HTERT RPE-1 (cell line): ENCODE data around the gene PPDPF.

Source experiments
- in situ Hi-C: fragments of 300-500 bp; cut with MboI; formaldehyde crosslinking; loops from 4 replicates; pipeline ENCODE4 v1.14.3; 2020; ENCODE audit warnings: low sequenced_read_pairs

The PPDPF gene

DNA sequence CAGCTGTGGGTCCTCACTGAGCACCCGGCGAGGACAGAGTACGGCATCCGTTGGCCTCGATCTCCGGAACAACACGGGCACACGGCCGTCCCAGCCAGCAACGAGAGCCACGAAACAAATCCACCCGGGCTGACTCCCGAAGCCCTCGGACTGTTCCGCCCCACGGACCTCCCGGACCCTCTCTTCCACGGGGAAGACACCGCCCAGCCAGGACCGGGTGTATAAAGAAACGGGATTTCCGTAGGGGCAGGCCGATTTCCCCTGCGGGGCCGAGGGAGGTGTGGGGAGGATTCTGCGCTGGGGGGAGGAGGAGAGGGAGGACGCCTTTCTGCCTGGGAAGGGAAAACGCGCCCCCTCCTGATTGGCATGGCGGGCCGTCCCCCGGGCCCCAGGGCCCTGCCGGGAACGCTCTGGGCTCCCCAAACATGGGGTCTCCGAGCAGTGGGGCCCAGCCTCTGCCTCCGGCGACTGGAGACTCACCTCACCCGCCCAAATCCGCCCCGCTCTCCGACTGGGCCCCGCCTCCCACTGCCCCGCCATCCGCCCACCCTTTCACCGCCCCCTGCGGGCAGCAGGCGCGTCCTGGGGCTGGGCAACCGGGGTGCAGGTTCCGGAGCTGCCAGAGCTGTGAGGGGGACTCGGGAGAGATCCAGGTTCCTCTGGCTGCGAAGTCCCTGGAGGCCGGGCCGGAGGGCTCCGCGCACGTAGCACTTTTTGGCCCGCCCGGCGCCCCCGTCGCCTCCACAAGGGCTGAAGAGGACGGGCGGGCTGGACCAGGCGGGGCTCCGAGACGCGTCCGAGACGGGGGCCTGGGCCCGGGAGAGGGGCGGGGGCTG is 679 bp upstream of the PPDPF start:
- in situ Hi-C loops, result no loop called here

DNA sequence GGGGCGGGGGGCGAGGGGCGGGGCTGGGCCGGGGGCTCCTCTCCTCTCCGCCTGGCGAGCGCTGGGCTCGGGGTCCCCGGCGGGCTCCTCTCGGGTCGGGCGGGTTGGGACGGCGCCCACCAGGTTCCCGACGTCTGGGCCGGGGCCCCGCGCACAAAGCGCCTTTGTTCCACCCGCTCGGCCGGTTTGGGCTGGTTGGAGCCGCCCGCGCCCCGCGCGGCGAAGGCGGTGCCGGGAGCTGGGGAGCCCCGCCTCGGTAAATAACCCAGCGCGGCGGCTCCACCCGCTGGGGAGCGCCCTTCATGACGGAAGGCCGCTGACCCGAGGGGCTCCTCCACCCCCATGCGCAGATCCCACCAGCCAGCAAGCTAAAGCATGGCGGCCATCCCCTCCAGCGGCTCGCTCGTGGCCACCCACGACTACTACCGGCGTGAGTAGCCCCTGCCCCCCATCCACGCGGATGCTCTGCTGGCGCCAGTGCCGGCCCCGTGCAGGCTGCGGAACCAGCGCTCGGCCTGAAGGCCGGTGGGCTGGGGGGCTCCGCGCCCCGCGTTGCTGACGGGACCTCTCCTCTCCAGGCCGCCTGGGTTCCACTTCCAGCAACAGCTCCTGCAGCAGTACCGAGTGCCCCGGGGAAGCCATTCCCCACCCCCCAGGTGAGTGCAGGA is 503 bp downstream of the PPDPF start:
- in situ Hi-C loops, result no loop called here

DNA sequence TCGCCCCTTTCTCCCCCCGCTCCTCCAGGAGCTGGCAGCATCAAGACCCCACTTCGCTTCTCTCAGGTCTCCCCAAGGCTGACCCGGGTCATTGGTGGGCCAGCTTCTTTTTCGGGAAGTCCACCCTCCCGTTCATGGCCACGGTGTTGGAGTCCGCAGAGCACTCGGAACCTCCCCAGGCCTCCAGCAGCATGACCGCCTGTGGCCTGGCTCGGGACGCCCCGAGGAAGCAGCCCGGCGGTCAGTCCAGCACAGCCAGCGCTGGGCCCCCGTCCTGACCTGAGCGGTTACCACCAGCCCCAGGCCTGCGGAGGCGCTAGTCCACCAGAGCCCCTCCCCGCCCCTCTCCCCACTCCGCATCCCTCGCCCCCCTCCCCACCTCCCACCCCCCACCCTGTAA is 1.0 kb downstream of the PPDPF start:
- in situ Hi-C loops, result no loop called here

DNA sequence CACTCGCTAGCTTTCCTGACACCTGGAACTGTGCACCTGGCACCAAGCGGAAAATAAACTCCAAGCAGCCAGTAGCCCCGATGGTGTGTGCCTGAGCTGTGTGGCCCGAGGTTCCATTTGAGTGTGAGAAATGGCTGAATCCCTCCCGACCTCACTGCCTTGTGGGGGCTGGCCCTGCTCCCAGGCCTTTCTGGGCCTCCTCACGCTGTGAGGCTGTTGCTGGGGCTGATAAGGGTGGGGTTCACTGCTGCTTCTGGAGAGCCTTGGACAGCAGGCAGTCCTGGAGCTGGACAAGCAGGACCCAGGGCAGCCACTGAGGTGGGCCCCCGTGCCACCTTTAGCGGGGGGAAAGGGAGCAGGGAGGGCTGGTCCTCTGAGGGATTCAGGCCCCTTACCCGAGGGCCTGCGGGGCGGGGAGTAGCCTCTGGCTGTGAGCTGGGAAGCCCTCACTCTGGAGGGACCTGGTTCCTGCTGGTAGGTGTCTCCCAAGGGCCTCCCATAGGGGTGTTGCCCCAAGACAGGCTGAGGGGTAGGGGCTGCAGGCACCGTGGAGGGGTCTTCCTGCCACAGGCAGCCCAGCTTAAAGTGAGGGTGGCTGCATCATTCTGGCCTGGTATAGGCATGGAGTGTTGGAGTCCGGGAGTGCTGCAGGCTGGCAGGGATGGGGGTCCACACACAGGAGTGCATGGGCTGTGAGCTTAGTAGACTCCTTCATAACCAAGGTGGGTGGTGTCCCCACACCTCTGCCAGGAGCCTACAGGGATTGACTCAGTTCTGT is 1.7 kb downstream of the PPDPF start:
- in situ Hi-C loops, result no loop called here

DNA sequence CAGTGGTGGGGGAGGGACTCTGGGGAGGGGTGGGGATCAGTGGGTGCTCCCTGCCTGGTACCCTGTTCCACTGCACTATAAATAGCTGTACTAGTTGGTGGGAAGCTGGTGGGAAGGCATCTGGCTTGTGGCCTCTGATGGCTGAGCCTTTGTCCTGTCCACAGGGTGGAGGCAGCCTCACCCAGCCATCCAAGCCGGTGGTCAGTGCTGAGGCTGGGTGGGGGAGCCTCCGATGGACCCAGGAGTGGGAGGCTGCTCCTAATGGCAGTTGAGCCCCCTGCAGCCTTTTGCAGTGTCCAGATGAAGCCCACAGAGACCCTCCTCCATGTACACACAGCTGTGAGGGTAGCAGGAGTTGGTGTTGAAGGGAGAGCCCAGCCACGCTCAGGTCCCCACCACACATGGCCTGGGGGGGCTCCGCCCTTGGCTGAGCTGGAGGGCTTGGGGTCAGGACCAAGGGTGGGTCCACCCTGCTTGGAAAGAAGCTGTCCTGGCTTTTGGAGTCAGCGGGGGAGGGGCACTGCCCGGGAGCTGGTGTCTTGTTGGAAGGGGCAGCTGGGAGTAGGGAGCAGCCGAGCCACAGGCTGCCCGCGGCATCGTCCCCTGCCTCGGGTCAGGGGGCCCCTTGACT is 2.5 kb downstream of the PPDPF start:
- in situ Hi-C loops, result no loop called here

DNA sequence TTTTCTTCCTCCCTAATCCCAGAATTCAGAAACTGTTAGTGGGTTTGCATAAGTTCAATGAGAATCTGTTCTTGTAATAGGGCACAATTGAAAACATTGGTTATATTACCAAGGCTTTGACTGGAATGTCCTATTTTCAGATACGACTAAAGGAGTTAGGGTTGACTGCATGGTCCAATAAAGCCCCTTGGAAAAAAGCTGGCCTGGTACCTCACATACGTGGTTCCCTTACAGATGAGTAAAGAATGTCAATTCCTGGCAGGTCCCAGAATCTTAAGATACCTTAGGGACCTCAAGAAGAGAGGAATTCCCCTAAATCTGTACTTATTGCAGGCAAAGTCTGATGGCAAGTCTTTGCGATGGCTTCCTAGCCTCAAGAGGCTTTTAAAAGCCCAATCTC is 4.6 kb downstream of the PPDPF start:
- in situ Hi-C loops, result no loop called here

DNA sequence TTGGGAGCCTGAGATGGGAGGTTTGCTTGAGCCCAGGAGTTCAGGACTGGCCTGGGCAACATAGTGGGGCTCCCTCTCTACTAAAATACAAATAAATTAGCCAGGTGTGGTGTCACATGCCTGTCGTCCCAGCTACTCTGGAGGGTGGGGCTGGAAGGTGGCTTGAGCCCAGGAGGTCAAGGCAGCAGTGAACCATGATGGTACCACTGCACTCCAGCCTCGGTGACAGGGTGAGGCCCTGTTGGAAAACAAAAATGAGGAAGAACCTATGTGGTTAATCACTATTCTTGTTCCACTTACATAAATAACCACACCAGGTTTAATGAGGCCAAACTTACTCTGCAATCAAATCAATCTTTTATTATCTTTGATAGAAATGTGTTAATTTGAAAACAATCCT is 5.4 kb downstream of the PPDPF start:
- in situ Hi-C loops, result no loop called here

DNA sequence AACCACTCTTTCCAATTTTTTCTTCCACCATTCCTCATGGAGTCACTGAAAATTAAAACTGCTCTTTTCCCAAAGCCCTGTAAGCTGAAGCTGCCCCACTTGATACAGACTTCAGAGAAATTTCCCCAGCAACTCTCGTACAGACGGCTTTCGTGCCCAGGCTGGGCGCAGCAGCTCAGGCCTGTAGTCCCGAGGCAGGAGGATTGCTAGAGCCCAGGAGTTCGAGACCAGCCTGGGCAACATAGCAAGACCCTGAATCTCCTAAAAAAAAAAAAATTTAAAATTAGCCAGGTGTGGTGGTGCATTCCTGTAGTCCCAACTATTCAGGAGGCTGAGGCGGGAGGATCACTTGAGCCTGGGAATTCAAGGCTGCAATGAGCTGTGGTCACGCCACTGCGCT is 6.6 kb downstream of the PPDPF start:
- in situ Hi-C loops, result no loop called here

DNA sequence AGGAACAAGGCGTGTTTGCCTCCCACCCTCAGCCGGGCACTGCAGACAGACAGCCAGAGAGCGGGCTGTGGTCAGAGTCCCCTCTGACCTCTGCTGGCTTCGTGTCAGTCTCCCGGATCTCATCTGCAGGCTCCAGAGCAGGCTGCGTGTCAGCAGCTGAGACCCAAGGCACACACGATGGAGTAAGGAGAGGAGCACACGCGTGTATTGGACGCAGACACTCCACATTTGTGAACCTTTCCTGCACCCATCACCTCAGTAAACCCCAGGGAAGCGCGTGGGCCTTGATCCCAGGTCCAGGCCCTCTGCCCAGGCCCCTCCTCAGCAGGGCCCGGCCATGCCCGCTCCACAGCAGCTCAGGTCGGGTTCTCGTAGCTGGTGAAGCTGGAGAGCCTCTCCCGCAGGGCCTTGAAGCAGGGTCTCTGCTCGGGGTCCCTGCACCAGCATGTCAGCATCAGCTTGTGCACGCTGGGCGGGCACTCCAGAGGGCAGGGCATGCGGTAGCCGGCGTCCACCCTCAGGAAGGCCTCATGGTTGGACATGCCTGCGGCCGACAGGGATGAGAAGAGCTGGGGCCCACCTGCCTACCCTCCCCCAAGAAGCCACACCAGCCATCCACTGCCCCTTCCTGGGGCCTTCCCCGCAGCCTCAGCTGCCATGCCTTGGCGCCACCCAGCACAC is 8.8 kb downstream of the PPDPF start:
- in situ Hi-C loops, result no loop called here

DNA sequence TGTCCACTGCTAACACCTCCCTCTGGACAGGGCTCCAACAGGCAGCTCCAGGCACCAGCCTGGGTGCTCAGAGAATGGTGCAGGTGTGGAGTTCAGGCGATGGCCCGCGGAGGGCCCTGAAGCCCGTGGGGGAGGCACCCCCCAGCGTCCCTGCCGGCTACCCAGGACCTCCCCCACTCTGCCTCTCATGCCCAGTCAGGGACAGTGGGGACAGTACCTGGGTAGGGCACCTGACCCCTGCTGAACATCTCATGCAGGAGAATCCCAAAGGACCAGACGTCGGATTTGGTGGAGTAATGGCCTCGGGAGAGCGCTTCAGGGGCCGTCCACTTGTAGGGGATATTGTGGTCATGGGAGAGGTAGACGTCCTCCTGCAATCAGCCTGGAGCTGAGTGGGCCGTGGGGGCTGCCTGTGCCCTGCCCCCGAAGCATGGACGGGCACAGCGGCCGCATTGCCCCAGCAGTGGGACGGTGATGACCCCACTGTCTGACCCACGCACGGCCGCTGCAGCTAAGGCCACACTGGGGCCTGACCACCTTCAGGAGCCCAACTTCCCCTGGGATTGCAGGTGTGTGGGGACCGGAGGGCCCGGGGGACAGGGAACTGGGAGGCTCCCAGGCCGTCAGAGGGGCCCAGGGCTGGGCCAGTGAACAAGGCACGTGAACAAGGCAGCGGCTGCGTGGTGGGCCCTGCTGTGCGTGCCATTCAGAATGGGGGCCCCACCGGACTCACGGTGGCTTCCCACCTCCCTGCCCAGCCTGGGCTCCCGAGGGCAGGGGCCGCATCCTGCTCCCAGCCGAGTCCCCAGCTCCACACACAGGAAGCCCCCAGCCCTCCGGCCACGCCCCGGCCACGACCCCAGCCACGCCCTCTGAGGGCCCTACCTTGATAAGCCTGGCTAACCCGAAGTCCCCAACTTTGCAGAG is 9.6 kb downstream of the PPDPF start:
- in situ Hi-C loops, result no loop called here

DNA sequence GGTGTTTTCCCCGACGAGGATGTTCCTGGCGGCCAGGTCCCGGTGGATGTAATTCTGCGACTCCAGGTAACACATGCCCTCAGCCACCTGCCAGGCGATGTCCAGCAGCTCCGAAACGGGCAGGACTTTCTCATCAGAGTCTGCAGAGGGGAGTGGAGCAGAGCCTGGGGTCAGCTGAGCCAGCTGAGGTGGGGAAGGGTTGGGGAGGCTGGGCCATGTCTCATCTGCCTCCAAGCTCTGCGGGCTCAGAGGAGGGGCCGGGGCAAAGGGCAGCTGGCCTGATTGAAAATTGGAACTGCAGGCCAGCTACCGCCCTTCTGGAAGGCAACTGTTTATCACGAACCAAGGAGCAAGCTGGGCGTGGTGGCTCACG is 10.2 kb downstream of the PPDPF start:
- in situ Hi-C loops, result no loop called here

DNA sequence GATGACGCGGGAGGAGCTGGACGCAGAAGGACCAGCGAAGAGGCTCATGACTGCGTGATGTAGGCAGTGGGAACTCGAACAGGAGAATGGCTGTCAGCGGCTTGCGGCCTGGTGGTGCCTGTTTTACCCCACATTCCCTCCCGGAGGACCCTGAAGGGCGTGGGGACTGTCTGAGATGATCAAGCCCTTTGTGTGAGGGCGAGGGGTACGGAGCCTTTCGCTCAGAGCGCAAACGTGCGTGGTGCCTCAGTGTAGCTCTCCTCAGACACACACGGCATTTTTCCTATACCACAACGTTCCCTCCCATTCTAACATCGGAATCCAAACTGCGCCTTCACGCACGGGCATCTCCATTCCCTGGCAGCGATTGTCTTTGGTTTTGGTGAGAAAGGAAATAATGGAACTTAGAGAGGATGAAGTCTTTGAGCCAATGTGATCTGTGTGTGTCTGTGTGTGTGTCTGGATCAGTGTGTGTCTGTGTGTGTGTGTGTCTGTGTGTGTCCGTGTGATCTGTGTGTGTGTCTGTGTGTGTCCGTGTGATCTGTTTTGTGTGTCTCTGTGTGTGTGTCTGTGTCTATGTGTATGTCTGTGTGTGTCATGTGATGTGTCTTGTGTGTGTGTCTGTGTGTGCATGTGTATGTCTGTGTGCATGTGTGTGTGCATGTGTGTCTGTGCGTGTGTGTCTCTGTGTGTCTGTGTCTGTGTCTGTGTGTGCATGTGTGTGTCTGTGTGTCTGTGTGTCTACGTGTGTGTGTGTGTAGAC is 11.3 kb downstream of the PPDPF start:
- in situ Hi-C loops, result no loop called here

DNA sequence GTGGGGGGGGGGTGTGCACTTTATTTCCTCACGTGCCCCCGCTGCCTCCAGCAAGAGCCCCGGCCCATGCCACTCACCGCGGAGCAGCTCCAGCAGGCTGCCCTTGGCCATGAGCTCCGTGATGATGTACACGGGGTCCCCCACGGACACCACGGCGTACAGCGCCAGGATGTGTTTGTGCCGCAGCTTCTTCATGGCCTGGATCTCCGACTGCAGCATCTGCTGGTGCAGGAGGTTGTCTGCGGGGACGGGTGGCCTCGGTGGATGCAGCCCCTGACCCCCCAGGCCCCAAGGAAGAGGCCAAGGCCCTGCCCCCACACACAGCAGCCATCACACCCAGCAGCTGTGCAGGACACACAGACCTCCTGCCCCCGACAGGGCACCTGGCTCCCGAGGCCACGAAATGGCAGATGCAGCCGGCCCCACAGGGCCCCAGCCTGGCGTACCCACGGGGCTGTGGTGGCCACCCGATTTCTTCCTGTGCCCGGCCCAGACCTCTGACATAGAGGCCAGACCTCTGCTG is 11.9 kb downstream of the PPDPF start:
- in situ Hi-C loops, result no loop called here

DNA sequence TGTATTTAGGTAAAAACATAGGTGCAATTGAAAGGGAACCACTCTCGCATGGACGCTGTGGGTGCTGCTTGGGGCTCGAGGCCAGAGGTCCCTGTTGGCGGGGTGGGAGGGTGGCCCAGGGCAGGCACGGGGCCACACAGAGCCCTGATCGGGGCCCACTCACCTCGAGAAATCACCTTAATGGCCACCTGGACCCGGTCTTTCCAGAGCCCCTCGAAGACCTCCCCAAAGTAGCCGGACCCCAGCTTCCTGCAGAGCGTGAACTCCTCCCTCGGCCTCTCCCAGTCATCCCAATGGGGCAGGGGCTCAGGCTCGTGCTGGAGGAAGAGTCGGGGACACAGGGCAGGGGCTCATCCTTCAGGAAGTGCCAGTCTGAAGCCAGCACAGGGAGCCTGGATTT is 12.8 kb downstream of the PPDPF start:
- in situ Hi-C loops, result no loop called here

DNA sequence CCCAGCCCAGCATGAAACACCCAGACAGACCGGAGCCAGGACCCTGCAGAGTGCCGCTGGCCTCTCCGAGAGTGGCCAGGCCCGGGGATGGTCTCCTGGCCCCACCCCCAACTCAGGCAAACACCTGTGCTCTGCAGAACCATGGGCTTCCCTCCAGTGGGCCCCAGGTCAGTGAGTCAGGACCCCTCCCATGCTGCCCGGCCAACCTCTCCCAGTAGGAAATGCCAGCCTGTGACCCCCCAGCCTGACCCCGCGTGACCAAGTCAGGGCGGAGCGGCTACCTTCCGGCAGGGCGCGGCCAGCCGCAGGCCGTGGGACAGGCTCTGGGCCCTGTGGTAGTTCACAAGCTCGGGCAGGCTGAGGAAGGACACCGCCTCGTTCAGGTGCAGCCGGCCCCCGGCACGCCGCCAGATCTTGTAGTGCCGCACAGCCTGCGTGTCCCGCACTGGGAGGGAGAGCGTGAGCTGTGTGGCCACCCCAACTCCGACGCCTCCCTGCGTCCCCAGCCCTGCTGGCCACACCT is 13.4 kb downstream of the PPDPF start:
- in situ Hi-C loops, result no loop called here

DNA sequence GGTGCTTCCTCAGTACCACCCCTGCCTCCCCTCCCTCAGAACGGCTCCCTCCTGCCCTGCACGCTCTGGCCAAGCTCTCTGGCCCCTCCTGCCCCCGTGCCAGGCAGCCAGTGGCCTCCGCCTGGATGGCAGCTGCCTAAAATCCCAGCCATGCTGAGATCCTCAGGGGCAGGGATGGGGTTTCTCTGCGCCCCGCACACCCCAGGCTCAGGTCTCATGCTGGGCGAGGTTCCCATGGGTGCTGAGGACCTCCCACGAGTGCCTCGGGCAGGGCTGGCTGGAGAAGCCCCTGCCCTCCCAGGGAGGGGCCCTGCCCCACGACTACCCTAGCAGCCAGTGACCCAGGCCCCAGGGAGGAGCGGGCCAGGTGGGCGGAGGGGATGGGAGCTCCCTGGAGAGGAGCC is 13.9 kb downstream of the PPDPF start:
- in situ Hi-C loops, result no loop called here

DNA sequence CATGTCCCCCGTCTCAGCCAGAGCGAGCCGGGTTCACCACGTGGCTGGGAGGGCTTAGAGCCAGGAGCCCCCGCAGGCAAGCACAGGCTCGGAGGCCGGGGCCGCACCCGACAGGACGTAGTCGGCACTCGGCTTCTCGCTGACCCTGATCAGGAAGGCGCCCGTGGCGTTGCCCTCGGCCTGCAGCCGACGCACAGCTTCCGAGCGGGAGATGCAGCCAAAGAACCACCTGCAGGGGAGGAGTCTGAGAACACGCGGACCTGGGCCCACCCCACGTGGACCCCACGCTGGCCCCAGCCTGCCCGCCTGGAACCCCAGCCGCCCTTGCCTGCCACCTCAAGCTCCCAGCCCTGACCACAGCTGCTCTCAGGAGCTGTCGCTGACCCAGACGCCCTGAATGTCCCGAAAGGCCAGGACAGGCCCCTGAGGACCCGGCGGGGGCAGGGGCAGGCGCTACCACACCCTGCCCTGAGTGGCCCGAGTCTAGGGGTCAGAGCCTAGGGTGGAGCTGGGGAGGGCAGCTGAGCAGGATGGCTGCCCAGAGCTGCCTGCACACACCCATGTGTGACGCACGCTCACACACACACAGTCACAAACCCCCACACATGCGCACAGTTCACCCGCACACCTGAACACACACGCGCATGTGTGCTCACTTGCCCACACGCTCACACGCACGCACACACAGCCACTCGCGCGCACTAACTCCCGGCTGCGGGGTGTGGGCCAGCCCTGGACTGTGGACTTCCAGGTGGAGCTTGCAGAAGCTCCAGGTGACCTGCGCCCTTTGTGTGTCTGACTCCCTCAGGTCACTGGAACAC is 14.5 kb downstream of the PPDPF start:
- in situ Hi-C loops, result no loop called here
